HUES48 (cell line): Measurements from ENCODE around the gene SORCS3.

ENCODE experiments used
- H3K27ac ChIP-seq: one replicate; pipeline ENCODE4 v1.7.0; 2013; ENCODE audit warnings: low read depth, low read length, inconsistent platforms
- H3K27me3 ChIP-seq: 2 replicates; pipeline ENCODE4 v1.6.1; 2013; ENCODE audit warnings: mild to moderate bottlenecking, low read length; ENCODE audit not compliant: control insufficient read depth, insufficient read depth
- H3K36me3 ChIP-seq: 2 replicates; pipeline ENCODE4 v1.6.1; 2013; ENCODE audit warnings: low read length; ENCODE audit not compliant: control insufficient read depth, insufficient read depth
- H3K4me1 ChIP-seq: 2 replicates; pipeline ENCODE4 v1.6.1; 2013; ENCODE audit warnings: mild to moderate bottlenecking, low read length; ENCODE audit not compliant: control insufficient read depth, insufficient read depth
- H3K4me3 ChIP-seq: 2 replicates; pipeline ENCODE4 v1.5.1; 2013; ENCODE audit warnings: mild to moderate bottlenecking, low read depth, low read length
- H3K9ac ChIP-seq: 2 replicates; pipeline ENCODE4 v1.6.1; 2013; ENCODE audit warnings: mild to moderate bottlenecking, low read depth, low read length, moderate library complexity
- H3K9me3 ChIP-seq: 2 replicates; pipeline ENCODE4 v1.6.1; 2013; ENCODE audit warnings: low read length; ENCODE audit not compliant: control insufficient read depth, insufficient read depth

SORCS3 gene

GRCh38 chr10:104842704-104843103, 201.6 kb downstream of the SORCS3 start:
- Histone ChIP-seq H3K9me3 (no peaks in the 10 kb centered on the region), H3K4me1 (no peaks in the 10 kb centered on the region)

DNA sequence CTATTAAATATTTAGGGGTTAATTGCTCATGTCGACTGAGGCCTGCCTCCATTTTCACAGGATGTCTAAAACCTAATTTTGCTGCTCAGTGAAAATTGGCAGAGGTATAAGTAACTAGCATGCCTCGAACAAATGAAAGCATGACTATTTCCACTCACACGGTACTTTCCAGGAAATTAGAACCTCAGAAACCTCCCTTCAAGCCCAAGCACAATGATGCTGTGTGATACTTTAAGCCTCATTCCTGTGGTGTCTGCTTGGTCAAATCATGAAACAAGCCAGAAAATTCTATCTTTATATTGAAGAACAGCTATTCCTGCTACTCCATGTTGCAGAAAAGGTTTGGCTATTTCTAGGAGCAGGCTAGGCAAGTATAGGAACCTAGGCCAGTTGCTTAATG, 203.0 kb downstream of the SORCS3 start:
- Histone ChIP-seq H3K9me3 (no peaks in the 10 kb centered on the region), H3K4me3 (no peak overlapping the region), H3K9ac (no peak overlapping the region), H3K27ac (no peak overlapping the region), H3K36me3 (no peaks in the 10 kb centered on the region), H3K4me1 (no peaks in the 10 kb centered on the region), H3K27me3 (no peaks in the 10 kb centered on the region)

More at GRCh38 chr10:104842704-104843103, 201.6 kb downstream of the SORCS3 start:
- Histone ChIP-seq H3K4me3 (no peak overlapping the region), H3K27ac (no peak overlapping the region), H3K36me3 (no peaks in the 10 kb centered on the region), H3K27me3 (no peaks in the 10 kb centered on the region), H3K9ac (no peak overlapping the region)

GRCh38 chr10:104850023-104850422, 208.9 kb downstream of the SORCS3 start:
- Histone ChIP-seq H3K4me3 (no peak overlapping the region), H3K4me1 (no peaks in the 10 kb centered on the region), H3K27me3 (no peaks in the 10 kb centered on the region), H3K27ac (no peak overlapping the region), H3K9ac (no peak overlapping the region), H3K36me3 (no peaks in the 10 kb centered on the region), H3K9me3 (no peaks in the 10 kb centered on the region)

DNA sequence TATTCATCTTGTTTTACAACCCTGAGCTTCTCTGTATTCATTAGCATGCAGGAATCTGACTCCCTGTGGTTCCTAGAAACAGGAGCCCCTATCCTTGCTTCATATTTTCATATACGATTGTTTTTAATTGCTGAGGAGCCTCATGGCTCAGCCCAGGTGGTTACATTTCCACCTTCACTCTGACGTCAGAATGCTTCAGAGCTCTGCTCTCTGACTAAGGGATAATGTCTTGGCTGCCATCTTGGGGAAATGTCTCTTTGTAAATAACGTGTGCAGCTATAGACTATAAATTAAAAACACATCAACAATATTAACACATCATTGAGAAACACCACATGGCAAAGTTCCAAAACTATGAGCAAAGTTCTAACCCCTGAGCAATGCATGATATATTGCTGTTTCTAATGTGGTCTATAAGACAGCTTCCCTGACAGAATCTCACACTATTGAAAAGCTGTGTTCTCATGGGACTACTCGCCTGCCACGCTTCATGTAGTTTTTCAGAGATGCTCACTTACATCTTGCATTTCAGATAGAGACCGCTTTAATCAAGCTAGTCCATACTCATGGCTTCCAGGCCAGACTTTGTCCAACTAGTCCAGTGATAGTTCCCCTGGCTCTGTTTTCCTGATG, 227.0 kb downstream of the SORCS3 start:
- Histone ChIP-seq H3K27me3 (no peaks in the 10 kb centered on the region), H3K27ac (no peak overlapping the region), H3K4me3 (no peak overlapping the region)

GRCh38 chr10:104872691-104873090, 231.6 kb downstream of the SORCS3 start:
- Histone ChIP-seq H3K4me1 (peaks cover 16% of the 10 kb centered on the region), H3K4me3 (no peak overlapping the region), H3K36me3 (no peaks in the 10 kb centered on the region), H3K9me3 (no peaks in the 10 kb centered on the region), H3K27ac (no peak overlapping the region), H3K9ac (no peak overlapping the region), H3K27me3 (no peaks in the 10 kb centered on the region)

More for the DNA sequence above, 227.0 kb downstream of the SORCS3 start:
- no peaks in the 10 kb centered on the region for H3K9me3 ChIP-seq
- no peaks in the 10 kb centered on the region for H3K36me3 ChIP-seq
- H3K9ac ChIP-seq, result no peak overlapping the region
- peaks cover 15% of the 10 kb centered on the region for H3K4me1 ChIP-seq

- Histone ChIP-seq H3K4me1 (peaks cover 16% of the 10 kb centered on the region), H3K9me3 (no peaks in the 10 kb centered on the region), H3K4me3 (no peak overlapping the region), H3K27me3 (no peaks in the 10 kb centered on the region), H3K27ac (no peak overlapping the region), H3K36me3 (no peaks in the 10 kb centered on the region), H3K9ac (no peak overlapping the region)
Observed at GRCh38 chr10:104873161-104873560, 232.1 kb downstream of the SORCS3 start.

- H3K4me1 ChIP-seq, result peaks cover 16% of the 10 kb centered on the region
- H3K4me3 ChIP-seq, result no peak overlapping the region
- H3K27ac ChIP-seq, result no peak overlapping the region
- no peak overlapping the region for H3K9ac ChIP-seq
- H3K9me3 ChIP-seq, result no peaks in the 10 kb centered on the region
- H3K27me3 ChIP-seq, result no peaks in the 10 kb centered on the region
- H3K36me3 ChIP-seq, result no peaks in the 10 kb centered on the region
Observed at GRCh38 chr10:104875561-104875960, 234.5 kb downstream of the SORCS3 start.

DNA sequence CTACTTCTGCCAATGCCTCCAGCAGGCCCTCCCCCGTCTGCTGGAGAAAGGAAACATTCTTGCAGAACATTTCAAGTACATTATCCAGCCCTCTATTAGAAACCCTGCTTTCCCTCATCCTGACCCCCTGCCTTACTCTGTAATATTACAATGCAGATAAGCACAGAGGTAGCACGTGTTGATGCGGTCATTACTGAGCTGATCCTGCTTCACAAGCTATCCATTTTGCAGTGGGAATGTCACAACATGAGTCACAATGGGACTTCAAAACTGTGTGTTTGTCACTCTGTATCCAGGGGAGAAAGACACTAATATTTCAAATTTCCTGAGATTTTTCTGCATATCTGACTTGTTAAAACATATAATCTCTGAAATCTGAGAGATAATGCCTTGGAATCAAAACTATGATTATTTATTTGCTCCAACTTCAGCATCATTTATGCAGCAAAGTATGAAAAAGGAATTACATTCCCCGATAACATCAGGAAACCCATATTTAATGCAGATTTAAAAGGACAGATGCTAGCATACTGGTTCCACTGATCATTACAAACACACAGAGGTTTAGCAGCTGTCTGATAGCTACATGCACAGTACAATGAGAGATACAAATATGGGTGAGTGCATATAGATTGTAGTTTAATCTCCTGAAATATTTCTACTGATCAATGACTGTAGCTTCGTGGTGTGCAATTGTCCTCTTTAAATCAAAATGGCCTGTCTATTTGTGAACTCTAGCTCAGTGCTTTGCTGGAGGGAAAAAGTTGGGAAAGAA, 239.7 kb downstream of the SORCS3 start:
- no peaks in the 10 kb centered on the region for H3K9me3 ChIP-seq
- H3K4me1 ChIP-seq, result peaks cover 7% of the 10 kb centered on the region; the same call in 1 of the 2 replicates
- no peak overlapping the region for H3K27ac ChIP-seq
- no peak overlapping the region for H3K9ac ChIP-seq
- no peak overlapping the region for H3K4me3 ChIP-seq
- H3K36me3 ChIP-seq, result no peaks in the 10 kb centered on the region
- no peaks in the 10 kb centered on the region for H3K27me3 ChIP-seq

- Histone ChIP-seq H3K4me3 (no peak overlapping the region), H3K9ac (no peak overlapping the region), H3K27me3 (no peaks in the 10 kb centered on the region), H3K36me3 (no peaks in the 10 kb centered on the region), H3K27ac (no peak overlapping the region), H3K4me1 (peaks cover 7% of the 10 kb centered on the region; the same call in 1 of the 2 replicates), H3K9me3 (no peaks in the 10 kb centered on the region)
Observed at GRCh38 chr10:104881740-104882139, 240.7 kb downstream of the SORCS3 start.

GRCh38 chr10:104892879-104893617, 252.0 kb downstream of the SORCS3 start:
- Histone ChIP-seq H3K27me3 (no peaks in the 10 kb centered on the region), H3K36me3 (no peaks in the 10 kb centered on the region), H3K9ac (no peak overlapping the region), H3K4me1 (no peaks in the 10 kb centered on the region), H3K4me3 (no peak overlapping the region), H3K9me3 (no peaks in the 10 kb centered on the region), H3K27ac (no peak overlapping the region)

DNA sequence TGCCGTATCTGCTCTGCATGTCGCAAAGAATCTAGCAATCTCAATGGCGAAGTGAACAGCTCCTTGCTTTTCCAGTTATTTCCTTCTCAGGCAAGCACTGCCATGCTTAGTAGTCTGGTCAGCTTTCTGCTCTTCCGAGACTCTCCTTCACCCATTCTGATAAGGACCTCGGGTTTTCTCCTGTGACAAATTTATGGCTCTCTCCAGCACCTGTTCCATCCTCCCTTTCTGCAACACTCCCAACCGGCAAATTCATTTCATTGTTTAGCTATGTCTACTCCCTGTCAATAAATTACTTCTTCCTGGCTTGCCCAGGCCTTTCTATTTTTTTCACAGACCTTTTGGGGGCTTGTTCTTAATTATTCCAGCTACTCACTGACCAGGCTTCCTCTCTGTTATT, 252.6 kb downstream of the SORCS3 start:
- Histone ChIP-seq H3K4me1 (no peaks in the 10 kb centered on the region), H3K4me3 (no peak overlapping the region), H3K27ac (no peak overlapping the region), H3K36me3 (no peaks in the 10 kb centered on the region), H3K9ac (no peak overlapping the region), H3K9me3 (no peaks in the 10 kb centered on the region), H3K27me3 (no peaks in the 10 kb centered on the region)
